ENCODE data around the gene CSNK1G1.

CSNK1G1 gene

DNA sequence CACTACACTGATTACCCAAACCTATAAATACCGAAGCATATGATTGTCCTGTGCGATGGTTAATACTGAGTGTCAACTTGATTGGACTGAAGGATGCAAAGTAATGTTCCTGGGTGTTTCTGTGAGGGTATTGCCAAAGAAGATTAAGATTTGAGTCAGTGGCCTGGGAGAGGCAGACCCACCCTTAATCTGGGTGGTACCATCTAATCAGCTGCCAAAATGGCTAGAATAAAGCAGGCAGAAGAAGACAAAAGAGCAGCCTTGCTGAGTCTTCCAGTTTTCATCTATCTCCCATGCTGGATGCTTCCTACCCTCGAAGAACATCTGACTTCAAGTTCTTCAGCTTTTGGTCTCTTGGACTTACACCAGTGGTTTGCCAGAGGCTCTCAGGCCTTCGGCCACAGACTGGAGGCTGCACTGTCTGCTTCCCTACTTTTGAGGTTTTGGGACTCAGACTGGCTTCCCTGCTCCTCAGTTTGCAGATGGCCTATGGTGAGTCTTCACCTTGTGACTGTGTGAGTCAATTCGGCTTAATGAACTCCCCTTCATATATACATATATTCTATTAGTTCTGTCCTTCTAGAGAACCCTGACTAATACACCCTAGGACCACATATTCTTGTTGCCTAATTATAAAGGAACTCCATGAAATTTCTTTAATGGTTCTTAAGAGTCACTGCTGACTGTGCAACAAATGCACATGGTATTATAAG is 31.7 kb downstream of the CSNK1G1 start:
- no peaks in the 10 kb centered on the region for H4K20me1 ChIP-seq (ENCODE audit: insufficient read depth, low read length)
- H3K4me3 ChIP-seq (ENCODE audit: low read depth, low read length, poor library complexity, severe bottlenecking), result no peak overlapping the region
- no peaks in the 10 kb centered on the region for H3K9me2 ChIP-seq (ENCODE audit: low read depth, low read length)
- H2AFZ ChIP-seq (ENCODE audit: low read length), result no peak overlapping the region
- no peak overlapping the region for H3K4me2 ChIP-seq (ENCODE audit: low read length)
- no peaks in the 10 kb centered on the region for H3K27me3 ChIP-seq (ENCODE audit: insufficient read depth, low read length)
- H3K9ac ChIP-seq (ENCODE audit: low read length), result no peak overlapping the region
- no peaks in the 10 kb centered on the region for H3F3A ChIP-seq (ENCODE audit: insufficient read depth, low read length)
- no peak overlapping the region for H3K27ac ChIP-seq (ENCODE audit: low read depth, low read length, poor library complexity, severe bottlenecking)
- peaks cover 7% of the 10 kb centered on the region; the same call in 1 of the 2 replicates for H3K79me2 ChIP-seq (ENCODE audit: insufficient read depth, low read length)
- no peaks in the 10 kb centered on the region for H3K36me3 ChIP-seq (ENCODE audit: insufficient read depth, low read length)
- H3K9me3 ChIP-seq (ENCODE audit: low read length), result no peaks in the 10 kb centered on the region
- no peaks in the 10 kb centered on the region for H3K4me1 ChIP-seq (ENCODE audit: insufficient read depth, low read length, severe bottlenecking)
- TF ChIP-seq CTCF (IDR thresholded peaks at IDR 0.05; ENCODE audit: low read length) (no peak), EZH2 (IDR thresholded peaks at IDR 0.05; ENCODE audit: borderline replicate concordance, low read length) (no peak)

DNA sequence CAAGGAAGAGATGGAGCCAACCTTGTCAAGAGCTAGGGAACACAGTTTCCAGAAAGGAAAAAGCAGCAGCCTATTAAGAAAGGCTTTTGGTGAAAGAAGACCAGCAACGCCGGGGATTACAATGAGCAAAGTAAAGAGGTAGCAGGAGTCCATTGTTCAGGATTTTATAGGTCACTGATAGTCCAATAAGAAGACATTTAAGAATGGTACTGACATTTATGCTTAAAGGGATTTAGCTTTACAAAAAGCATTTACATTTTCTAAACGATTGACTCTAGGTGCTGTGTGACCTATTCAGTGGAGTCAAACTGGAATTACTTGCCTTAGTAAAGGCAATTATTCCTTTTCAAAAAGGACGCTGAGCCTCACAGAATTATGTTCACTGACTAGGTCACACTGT is 40.8 kb downstream of the CSNK1G1 start:
- no peak for TF ChIP-seq EZH2 (IDR thresholded peaks at IDR 0.05; ENCODE audit: borderline replicate concordance, low read length)
- no peak for TF ChIP-seq CTCF (IDR thresholded peaks at IDR 0.05; ENCODE audit: low read length)
- no peaks in the 10 kb centered on the region for H3K4me1 ChIP-seq (ENCODE audit: insufficient read depth, low read length, severe bottlenecking)
- no peak overlapping the region for H3K4me2 ChIP-seq (ENCODE audit: low read length)
- no peaks in the 10 kb centered on the region for H3K36me3 ChIP-seq (ENCODE audit: insufficient read depth, low read length)
- no peak overlapping the region for H3K27ac ChIP-seq (ENCODE audit: low read depth, low read length, poor library complexity, severe bottlenecking)
- no peak overlapping the region for H3K4me3 ChIP-seq (ENCODE audit: low read depth, low read length, poor library complexity, severe bottlenecking)
- H4K20me1 ChIP-seq (ENCODE audit: insufficient read depth, low read length), result no peaks in the 10 kb centered on the region
- H3K9me2 ChIP-seq (ENCODE audit: low read depth, low read length), result no peaks in the 10 kb centered on the region
- no peaks in the 10 kb centered on the region for H3F3A ChIP-seq (ENCODE audit: insufficient read depth, low read length)
- H3K9ac ChIP-seq (ENCODE audit: low read length), result no peak overlapping the region
- H3K9me3 ChIP-seq (ENCODE audit: low read length), result no peaks in the 10 kb centered on the region
- peaks cover 4% of the 10 kb centered on the region; the same call in 1 of the 2 replicates for H3K79me2 ChIP-seq (ENCODE audit: insufficient read depth, low read length)
- no peaks in the 10 kb centered on the region for H3K27me3 ChIP-seq (ENCODE audit: insufficient read depth, low read length)
- no peak overlapping the region for H2AFZ ChIP-seq (ENCODE audit: low read length)

- TF ChIP-seq EZH2 (IDR thresholded peaks at IDR 0.05; ENCODE audit: borderline replicate concordance, low read length) (no peak), CTCF (IDR thresholded peaks at IDR 0.05; ENCODE audit: low read length) (no peak)
- H3F3A ChIP-seq (ENCODE audit: insufficient read depth, low read length), result no peaks in the 10 kb centered on the region
- peaks cover 4% of the 10 kb centered on the region; the same call in 1 of the 2 replicates for H3K79me2 ChIP-seq (ENCODE audit: insufficient read depth, low read length)
- no peaks in the 10 kb centered on the region for H4K20me1 ChIP-seq (ENCODE audit: insufficient read depth, low read length)
- no peak overlapping the region for H3K27ac ChIP-seq (ENCODE audit: low read depth, low read length, poor library complexity, severe bottlenecking)
- H3K27me3 ChIP-seq (ENCODE audit: insufficient read depth, low read length), result no peaks in the 10 kb centered on the region
- H3K4me1 ChIP-seq (ENCODE audit: insufficient read depth, low read length, severe bottlenecking), result no peaks in the 10 kb centered on the region
- no peaks in the 10 kb centered on the region for H3K36me3 ChIP-seq (ENCODE audit: insufficient read depth, low read length)
- H3K4me3 ChIP-seq (ENCODE audit: low read depth, low read length, poor library complexity, severe bottlenecking), result no peak overlapping the region
- no peak overlapping the region for H3K9ac ChIP-seq (ENCODE audit: low read length)
- no peak overlapping the region for H3K4me2 ChIP-seq (ENCODE audit: low read length)
- H3K9me3 ChIP-seq (ENCODE audit: low read length), result no peaks in the 10 kb centered on the region
- H2AFZ ChIP-seq (ENCODE audit: low read length), result no peak overlapping the region
- no peaks in the 10 kb centered on the region for H3K9me2 ChIP-seq (ENCODE audit: low read depth, low read length)
These were observed 41.5 kb downstream of the CSNK1G1 start for GRCh38 chr15:64314456-64314855.

All from OCI-LY1 (cell line).